HG03064 (cell line): ENCODE data around the gene TRIM15.

ENCODE experiments used
- ATAC-seq: cut with Tn5 transposase; IDR thresholded peaks from one replicate; pipeline ENCODE4 v1.9.1; 2021; ENCODE audit warnings: low read depth; ENCODE audit not compliant: unreplicated experiment

The TRIM15 gene

GRCh38 chr6:30144811-30145210 is 18.5 kb upstream of the TRIM15 start:
- ATAC-seq = no peak

GRCh38 chr6:30145818-30146217 is 17.5 kb upstream of the TRIM15 start:
- ATAC-seq = no peak

GRCh38 chr6:30147096-30147495 is 16.2 kb upstream of the TRIM15 start:
- ATAC-seq = no peak

GRCh38 chr6:30149234-30149633 is 14.1 kb upstream of the TRIM15 start:
- no peak for ATAC-seq

DNA sequence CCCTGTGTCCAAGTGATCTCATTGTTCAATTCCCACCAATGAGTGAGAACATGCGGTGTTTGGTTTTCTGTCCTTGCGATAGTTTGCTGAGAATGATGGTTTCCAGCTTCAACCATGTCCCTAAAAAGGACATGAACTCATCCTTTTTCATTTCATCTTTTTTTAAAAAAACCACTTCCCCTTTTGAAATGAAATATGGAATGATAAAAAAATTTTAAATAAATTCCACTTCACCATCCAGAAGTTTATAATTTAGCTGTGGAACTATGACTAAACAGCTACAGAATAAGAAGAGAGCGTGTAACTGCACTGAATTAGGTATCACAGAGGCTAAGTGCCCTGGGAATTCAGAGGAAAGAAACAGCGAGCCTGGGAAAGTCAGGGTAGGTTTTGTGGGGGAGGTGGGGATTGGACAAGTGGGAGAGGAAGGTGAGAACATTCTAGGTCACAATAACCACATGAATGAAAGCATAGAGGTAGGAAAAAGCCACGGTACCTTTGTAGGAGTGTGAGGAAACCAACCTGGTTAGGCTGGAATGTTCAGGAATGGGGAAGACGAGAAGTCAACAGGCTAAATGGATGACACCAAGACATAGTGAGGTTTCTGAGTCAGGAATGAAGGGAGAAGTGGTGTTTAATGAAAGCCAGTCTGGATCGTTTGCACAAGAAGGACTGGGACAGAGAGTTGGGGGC is 13.3 kb upstream of the TRIM15 start:
- no peak for ATAC-seq

DNA sequence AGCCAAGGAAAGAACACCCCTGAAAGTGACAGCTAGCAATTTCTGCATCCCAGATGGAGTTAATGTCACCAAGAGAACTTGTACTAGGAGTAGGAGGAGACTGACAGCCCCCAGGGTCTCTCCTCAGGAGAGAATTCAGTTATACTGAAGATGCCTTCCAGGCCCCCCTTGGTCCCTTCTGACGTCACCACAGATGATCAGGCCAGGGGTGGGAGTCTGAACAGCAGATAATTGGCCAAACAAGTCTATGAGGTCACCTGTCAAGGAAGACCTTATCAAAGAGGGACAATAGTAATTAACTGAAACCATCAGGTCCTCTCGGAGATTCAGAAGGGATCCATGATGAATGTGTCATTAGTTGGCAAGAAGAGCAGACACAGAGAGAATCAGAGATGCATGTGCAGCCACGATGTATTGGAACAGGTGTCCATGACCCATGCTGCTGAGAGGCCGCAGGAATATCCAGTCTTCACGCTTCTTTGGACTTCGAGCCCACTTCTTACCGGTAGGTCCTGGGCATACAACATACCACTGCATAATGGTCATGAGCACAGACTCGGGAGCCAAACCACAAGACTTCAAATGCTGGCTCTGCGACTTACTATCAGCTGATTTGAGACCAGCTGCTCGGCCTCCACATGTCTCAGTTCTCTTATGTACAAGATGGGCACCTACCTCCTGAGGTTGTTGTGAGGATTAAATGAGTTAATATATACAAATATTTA is 12.5 kb upstream of the TRIM15 start:
- no peak for ATAC-seq

DNA sequence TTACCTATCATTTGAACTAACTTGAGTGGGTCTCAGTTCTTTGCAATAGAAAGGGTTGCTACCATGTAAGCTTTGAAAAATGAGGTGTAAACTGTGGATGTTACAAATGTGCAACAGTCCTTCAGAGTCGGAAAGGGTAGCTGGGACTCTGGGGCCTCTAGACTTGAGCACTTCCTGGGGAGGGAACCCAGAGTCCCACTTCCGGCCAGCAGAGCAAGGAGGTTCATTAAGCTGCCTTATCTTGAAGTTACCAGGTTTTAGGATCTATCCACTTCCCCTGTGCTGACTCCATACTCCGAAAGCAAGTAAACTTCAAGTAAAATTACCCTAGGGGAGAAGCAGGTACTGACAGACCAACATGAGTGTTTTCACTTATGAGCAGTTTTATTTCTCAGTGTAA is 11.8 kb upstream of the TRIM15 start:
- ATAC-seq = no peak

GRCh38 chr6:30152016-30152673 is 11.2 kb upstream of the TRIM15 start:
- no peak for ATAC-seq

- no peak for ATAC-seq
These were observed 10.3 kb upstream of the TRIM15 start for GRCh38 chr6:30152910-30153610.

DNA sequence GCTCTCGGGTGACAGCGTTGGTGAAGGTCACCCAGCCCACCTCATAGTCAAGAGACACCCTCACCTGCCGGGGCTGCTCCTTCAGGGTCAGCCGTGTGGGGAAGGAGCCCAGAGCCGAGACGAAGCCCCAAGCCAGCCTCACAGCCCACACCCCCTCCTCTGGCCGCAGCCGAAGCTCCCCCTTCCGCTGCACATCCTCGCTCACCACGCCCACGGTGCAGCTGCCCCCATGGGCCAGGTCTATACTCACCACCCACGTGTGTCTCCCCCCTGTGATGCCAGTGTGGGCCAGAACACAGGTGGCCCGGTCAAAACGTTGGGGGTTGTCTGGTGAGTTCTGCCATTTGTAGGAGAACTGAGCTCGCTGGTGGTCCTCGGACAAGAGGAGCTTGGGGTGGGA is 9.3 kb upstream of the TRIM15 start:
- no peak for ATAC-seq

DNA sequence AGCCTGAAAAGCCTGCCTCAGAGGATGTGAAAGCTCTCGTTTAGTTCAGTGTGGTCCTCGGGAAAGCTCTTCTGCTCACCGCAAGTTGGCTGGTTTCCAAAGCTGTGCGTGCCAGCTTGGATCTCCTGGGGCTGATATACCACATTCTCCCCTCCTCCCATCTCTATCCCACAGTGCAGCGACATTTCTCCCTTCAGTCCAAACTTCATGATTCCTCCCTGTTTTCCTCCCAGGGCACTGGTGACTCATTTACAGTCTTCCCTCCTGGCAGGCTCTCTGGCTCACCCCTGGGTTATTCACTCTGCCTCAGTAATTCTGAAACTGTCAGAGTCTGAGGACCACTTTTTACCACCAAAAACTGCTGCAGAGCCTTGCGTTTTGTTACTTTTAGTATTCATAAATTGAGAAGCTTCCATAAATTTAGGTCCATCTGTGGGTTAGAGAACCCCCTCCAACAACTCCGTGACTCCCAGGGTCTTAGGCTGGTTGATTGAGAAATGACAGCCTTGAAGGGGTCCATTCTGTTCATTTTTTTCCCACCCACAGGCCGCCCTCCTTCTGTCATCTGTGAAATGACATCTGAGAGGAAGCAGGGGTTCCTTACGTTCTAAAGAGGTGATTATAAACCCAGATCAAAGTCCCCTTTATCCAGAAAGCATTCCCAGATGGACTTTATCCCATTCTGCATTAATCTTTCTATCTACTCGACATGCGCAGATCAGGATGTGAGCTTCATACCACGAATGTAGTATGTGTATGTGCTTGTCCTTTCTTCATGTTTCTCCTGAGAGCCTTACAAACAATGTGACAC is 8.4 kb upstream of the TRIM15 start:
- no peak for ATAC-seq

GRCh38 chr6:30155520-30156261 is 7.7 kb upstream of the TRIM15 start:
- no peak for ATAC-seq

GRCh38 chr6:30156262-30156599 is 7.1 kb upstream of the TRIM15 start:
- ATAC-seq = no peak

DNA sequence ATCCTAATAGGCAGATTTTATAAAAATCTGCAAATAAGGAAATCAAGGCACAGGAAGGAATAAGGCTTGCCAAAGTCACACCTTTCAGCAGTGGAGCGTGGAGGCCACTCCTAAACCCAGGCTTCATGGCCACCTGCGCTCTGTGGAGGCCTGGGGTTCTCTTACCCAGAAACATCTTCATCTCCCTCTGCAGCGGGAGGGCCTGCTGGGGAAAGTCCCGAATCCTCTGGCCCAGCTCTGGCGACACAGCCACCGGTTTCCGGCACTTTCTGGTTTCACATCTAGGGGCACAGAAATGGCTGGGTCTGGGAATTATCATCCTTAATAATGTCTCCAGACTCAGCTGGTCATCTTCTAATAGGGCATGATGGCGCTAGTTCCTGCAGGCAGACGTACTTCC is 6.6 kb upstream of the TRIM15 start:
- ATAC-seq = no peak

DNA sequence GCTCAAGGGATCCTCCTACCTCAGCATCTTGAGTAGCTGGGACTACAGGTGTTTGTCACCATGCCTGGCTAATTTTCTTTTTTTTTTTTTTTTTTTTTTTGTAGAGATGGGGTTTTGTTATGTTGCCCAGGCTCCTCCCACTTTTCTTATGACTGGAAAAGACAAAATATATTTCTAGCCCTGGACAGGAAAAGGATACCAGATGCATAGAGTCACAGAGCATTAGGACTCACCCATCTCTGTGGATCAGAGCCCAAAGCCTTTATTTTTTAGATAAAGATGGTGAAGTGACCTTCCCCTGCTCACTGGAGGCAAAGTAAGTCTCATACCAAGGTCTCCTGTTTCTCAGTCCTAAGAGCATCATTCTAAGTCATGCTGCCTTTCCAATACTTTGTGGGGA is 5.8 kb upstream of the TRIM15 start:
- ATAC-seq = no peak

DNA sequence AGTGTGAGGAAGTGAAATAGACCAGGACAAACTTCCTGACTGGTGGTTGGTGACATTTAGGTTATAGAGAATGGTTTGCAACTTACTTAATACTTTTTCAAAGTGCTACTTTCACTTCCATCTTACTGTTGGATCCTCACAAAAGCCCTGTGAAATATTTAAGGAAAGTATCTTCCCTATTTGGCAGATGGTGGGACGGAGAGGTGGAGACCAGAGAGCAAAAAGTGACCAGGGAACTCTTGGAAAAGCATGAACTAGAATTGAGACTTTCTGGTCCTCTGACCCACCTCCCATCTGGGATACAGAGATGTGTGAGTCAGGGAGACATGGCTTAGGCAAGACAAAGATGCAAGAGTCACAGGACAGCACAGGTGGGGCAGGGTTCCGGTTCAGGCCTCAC is 5.3 kb upstream of the TRIM15 start:
- ATAC-seq = no peak

DNA sequence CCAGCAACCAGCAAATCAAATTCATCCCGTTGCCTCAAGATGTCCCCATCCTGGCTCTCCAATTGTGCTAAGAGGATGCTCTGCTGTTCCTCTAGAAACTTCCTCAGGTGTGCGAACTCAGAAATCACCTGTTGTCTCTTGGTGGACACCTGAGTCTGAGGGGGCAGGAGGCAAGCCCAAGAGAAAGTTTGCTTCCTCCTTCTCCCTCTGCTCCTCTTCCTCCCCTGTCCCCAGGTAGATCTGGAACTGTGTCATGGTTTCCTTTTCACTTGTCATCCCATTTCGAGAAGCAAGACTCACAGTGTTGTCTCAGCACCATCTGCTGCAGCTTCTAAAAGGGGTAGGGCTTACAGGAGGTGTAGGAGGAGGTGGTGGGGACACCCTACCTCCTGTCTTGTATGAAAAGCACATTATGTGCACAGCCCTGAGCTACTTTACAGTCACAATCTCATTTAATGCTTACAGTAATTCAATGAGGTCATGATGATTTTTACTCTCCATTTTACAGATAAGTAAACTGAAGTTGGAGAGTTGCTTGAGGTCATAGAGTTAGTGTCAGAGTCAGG is 4.8 kb upstream of the TRIM15 start:
- ATAC-seq = no peak

GRCh38 chr6:30160008-30160784 is 3.1 kb upstream of the TRIM15 start:
- ATAC-seq = no peak
